Hepatocyte (in vitro differentiated cells): ENCODE results near the gene ARHGAP26.

Source experiments
- CTCF ChIP-seq: fragments of 200-600 bp; sonication (generic); IDR thresholded peaks from 2 replicates; pipeline ENCODE4 v1.5.1; 2016; ENCODE audit warnings: antibody characterized with exemption, mild to moderate bottlenecking; ENCODE audit not compliant: poor library complexity
- EZH2phosphoT487 ChIP-seq: fragments of 200-600 bp; sonication (generic); IDR thresholded peaks from one replicate; pipeline ENCODE4 v1.6.1; 2018; ENCODE audit warnings: antibody characterized with exemption, mild to moderate bottlenecking, low read depth, moderate library complexity; ENCODE audit not compliant: unreplicated experiment, severe bottlenecking

- TF ChIP-seq CTCF: no peak
- TF ChIP-seq EZH2phosphoT487: no peak
Observed at GRCh38 chr5:143147383-143147782, 377.2 kb downstream of the ARHGAP26 start.
